Coronary artery (tissue), 2 donors: ENCODE measurements around the gene WWP2.
"Not testable (repeated sequence)": the region's sequence is repeated elsewhere in the genome, so short reads cannot be mapped to it uniquely, and the experiment has no call there.

ENCODE experiments used
- DNase-seq: peaks from one replicate; pipeline ENCODE4 v3.0.0-alpha.2; 2017; ENCODE audit warnings: low spot score
- H3K27ac ChIP-seq, 2 donors: fragments of 200-600 bp; sonication (generic); one replicate each; pipeline ENCODE4 v1.5.1; 2016 to 2019
- H3K4me3 ChIP-seq: fragments of 200-600 bp; sonication (generic); 2 replicates; pipeline ENCODE4 v1.5.1; 2016; ENCODE audit warnings: mild to moderate bottlenecking, moderate library complexity
- CTCF ChIP-seq: fragments of 200-600 bp; sonication (generic); IDR thresholded peaks from one replicate; pipeline ENCODE4 v1.5.1; 2019; ENCODE audit warnings: antibody characterized with exemption

WWP2 gene

GRCh38 chr16:69724414-69724873 lies 37.7 kb upstream of the WWP2 start:
- DNase-seq, result peak; percentile 24
- Histone ChIP-seq H3K27ac (peak overlapping the region in 1 of 2 donors; percentile 88), H3K4me3 (peak overlapping the region; percentile 77)
- no peak for TF ChIP-seq CTCF

GRCh38 chr16:69724981-69725479 lies 37.1 kb upstream of the WWP2 start:
- no peak for DNase-seq
- Histone ChIP-seq H3K4me3 (peak overlapping the region; percentile 77), H3K27ac (peak overlapping the region in 1 of 2 donors; percentile 88)
- TF ChIP-seq CTCF, result no peak

- peak overlapping the region; percentile 77 for H3K4me3 ChIP-seq
- TF ChIP-seq CTCF, result no peak
- peak overlapping the region; percentile 77 to 88 for H3K27ac ChIP-seq
- no peak for DNase-seq
Measured at GRCh38 chr16:69725480-69726312, 36.4 kb upstream of the WWP2 start.

- TF ChIP-seq CTCF, result no peak
- H3K27ac ChIP-seq, result peak within 1 kb of the TSS; percentile 77 to 88
- H3K4me3 ChIP-seq, result peak within 1 kb of the TSS; percentile 77
- peak; percentile 96 for DNase-seq
Measured at GRCh38 chr16:69726313-69727060, 35.6 kb upstream of the WWP2 start, which contains the start of gene NQO1. Gene NQO1, minus strand, starts transcription at chr16:69726560. Its CDS starts 121 bp downstream, at chr16:69726439.

GRCh38 chr16:69727916-69728270 lies 34.2 kb upstream of the WWP2 start:
- TF ChIP-seq CTCF, result no peak
- H3K4me3 ChIP-seq, result no peak overlapping the region
- peak overlapping the region; percentile 77 to 88 for H3K27ac ChIP-seq
- DNase-seq, result no peak

- not testable (repeated sequence) for H3K27ac ChIP-seq, DNase-seq, H3K4me3 ChIP-seq
Measured at GRCh38 chr16:69729030-69729429, 33.1 kb upstream of the WWP2 start.

- H3K4me3 ChIP-seq, H3K27ac ChIP-seq, DNase-seq: not testable (repeated sequence)
Measured at GRCh38 chr16:69731280-69731679, 30.9 kb upstream of the WWP2 start.
